ENCODE results near the gene UNC119. TPM values are rescaled to one million over a fixed set of nuclear protein-coding genes. Genes with fewer than 3 reads are reported as not detected.
A peak's percentile ranks its signal among the peaks of the same experiment; 100 is the strongest.

The UNC119 gene
- total RNA-seq, 2 donors from 2014 or later = 87.2 to 91.9 TPM

GRCh38 chr17:28570716-28571360 is 18.4 kb upstream of the UNC119 start:
- ATAC-seq (peak; percentile 59), DNase-seq (peak in 2 of 3 donors; percentile 40 to 50)
- no peaks in the 10 kb centered on the region for H3K9me3 ChIP-seq (ENCODE audit: control insufficient read depth, low read length, poor library complexity, severe bottlenecking)
- H3K27me3 Mint-ChIP-seq = no peaks in the 10 kb centered on the region
- H3K4me3 Mint-ChIP-seq = peak overlapping the region; percentile 97
- peaks cover 10% of the 10 kb centered on the region for H3K36me3 Mint-ChIP-seq (ENCODE audit: low read depth)
- H3K4me1 Mint-ChIP-seq = peaks cover 42% of the 10 kb centered on the region
- H3K27ac Mint-ChIP-seq = peak overlapping the region; percentile 82

DNA sequence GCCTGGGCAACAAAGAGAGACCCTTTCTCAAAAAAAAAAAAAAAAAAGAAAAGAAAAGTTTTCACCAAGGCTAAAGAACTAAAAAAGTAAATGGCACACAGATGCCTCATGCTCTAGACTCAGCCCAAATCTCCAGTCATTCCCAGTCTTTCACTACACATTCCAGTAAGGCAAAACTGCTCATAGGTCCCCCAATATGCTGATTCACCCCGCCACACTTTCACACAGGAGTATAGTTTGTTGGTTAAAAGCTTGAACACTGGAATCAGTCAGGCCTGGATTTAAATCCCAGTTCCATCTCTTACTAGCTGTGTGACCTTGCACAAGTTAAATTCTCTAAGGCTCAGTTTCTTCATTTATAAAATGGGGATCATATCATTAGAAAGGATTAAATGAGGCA is 17.0 kb upstream of the UNC119 start:
- peaks cover 10% of the 10 kb centered on the region for H3K36me3 Mint-ChIP-seq (ENCODE audit: low read depth)
- peak overlapping the region; percentile 82 for H3K27ac Mint-ChIP-seq
- no peaks in the 10 kb centered on the region for H3K9me3 ChIP-seq (ENCODE audit: control insufficient read depth, low read length, poor library complexity, severe bottlenecking)
- H3K4me1 Mint-ChIP-seq = peaks cover 46% of the 10 kb centered on the region
- H3K27me3 Mint-ChIP-seq = no peaks in the 10 kb centered on the region
- H3K4me3 Mint-ChIP-seq = peak overlapping the region; percentile 62
- DNase-seq (no peak), ATAC-seq (no peak)

DNA sequence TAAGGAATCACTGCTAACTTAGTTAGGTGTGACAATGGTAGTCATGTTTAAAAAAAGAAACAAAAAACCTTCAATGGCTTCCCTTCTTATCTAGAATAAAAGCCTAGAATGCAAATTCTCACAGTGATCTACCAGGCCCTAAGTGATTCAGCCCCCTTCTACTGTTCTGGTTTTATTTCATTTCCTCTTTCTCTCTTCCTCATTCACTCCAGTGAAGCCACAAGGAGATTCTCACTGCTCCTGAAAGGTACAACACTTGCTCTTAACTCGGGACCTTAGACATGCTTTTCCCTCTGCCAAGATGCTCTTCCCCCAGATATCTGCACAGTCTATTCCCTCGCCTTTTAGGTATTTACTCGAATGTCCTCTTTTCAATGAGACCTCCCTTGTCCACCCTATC is 15.2 kb upstream of the UNC119 start:
- peaks cover 8% of the 10 kb centered on the region for H3K36me3 Mint-ChIP-seq (ENCODE audit: low read depth)
- no peak for DNase-seq
- no peaks in the 10 kb centered on the region for H3K27me3 Mint-ChIP-seq
- H3K27ac Mint-ChIP-seq = peak overlapping the region; percentile 60
- H3K9me3 ChIP-seq (ENCODE audit: control insufficient read depth, low read length, poor library complexity, severe bottlenecking) = no peaks in the 10 kb centered on the region
- peaks cover 43% of the 10 kb centered on the region for H3K4me1 Mint-ChIP-seq
- H3K4me3 Mint-ChIP-seq = peak overlapping the region; percentile 60
- ATAC-seq = no peak

- Mint-ChIP-seq H3K27ac (peak overlapping the region; percentile 43), H3K4me1 (peaks cover 18% of the 10 kb centered on the region), H3K36me3 (ENCODE audit: low read depth) (peaks cover 7% of the 10 kb centered on the region), H3K27me3 (no peaks in the 10 kb centered on the region), H3K4me3 (no peak overlapping the region)
- ATAC-seq (no peak), DNase-seq (no peak)
- no peaks in the 10 kb centered on the region for H3K9me3 ChIP-seq (ENCODE audit: control insufficient read depth, low read length, poor library complexity, severe bottlenecking)
Measured at GRCh38 chr17:28563475-28563874, 11.1 kb upstream of the UNC119 start.

DNA sequence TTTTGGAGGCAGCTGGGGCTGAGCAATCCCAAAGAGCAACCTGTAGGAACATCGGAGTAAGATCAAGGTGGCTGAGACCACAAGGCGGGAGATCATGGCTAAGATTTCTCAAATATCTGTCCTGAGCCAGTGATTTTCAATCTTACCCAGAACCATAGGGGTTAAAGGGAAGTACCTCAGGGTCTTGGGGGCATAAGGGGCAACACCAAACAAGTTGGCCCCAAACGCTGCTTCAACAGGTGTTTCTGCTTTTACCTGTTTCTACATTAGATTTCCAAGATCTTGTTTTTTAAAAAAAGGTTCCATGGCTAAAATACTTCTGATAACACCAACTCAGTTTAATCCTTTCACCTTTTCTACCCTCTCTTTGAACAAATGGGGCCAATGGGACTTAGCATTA is 2.6 kb upstream of the UNC119 start:
- no peak for ATAC-seq
- H3K4me1 Mint-ChIP-seq = peaks cover 28% of the 10 kb centered on the region
- no peaks in the 10 kb centered on the region for H3K27me3 Mint-ChIP-seq
- no peaks in the 10 kb centered on the region for H3K9me3 ChIP-seq (ENCODE audit: control insufficient read depth, low read length, poor library complexity, severe bottlenecking)
- H3K36me3 Mint-ChIP-seq (ENCODE audit: low read depth) = peaks cover 11% of the 10 kb centered on the region
- no peak for DNase-seq
- H3K27ac Mint-ChIP-seq = no peak overlapping the region
- H3K4me3 Mint-ChIP-seq = no peak overlapping the region

DNA sequence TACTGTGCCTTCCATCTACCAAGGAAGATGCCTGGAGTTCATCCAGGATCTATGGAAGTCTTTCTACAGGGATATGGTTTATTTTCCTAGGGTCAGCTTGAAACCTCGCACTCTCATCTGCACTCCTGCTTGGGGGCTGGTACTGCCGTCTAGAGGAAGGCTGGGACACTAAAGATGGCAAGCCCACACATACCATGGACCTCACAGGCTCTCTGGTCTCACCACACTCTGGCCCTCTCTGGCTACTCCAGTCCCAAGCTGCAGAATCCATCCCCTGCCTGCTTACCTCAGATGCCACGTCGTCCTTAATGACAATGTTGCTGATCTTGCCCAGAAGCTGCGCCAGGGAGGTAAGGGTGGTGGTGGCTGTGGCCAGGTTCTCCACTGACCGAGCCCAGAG is 2.1 kb upstream of the UNC119 start:
- H3K9me3 ChIP-seq (ENCODE audit: control insufficient read depth, low read length, poor library complexity, severe bottlenecking) = no peaks in the 10 kb centered on the region
- Mint-ChIP-seq H3K4me3 (no peak overlapping the region), H3K36me3 (ENCODE audit: low read depth) (peaks cover 9% of the 10 kb centered on the region), H3K27ac (peak overlapping the region; percentile 83), H3K4me1 (peaks cover 31% of the 10 kb centered on the region), H3K27me3 (no peaks in the 10 kb centered on the region)
- no peak for DNase-seq
- ATAC-seq = no peak

DNA sequence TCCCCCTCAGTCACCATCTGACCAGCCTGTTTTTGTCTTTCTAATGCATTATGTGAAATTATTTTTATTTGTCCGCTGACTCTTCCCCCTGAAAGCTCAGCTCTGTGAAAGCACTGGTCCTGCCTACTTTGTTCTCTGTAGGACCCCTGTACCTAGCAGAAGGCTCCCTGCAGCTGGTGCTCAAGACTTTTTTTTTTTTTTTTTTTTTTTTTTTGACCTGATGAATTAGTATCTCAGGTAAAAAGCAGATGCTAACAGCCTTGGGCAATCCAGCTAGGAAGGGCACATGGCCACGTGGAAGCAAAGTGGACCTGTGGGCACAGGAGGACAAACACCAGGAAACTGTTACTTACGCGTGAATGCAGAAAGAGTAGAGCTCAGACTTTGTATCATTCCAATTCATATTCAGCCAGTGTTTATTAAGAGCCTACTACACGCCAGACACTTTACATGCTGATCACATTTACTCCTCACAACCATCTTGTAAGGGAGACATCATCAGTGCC is 629 bp upstream of the UNC119 start:
- H3K27me3 Mint-ChIP-seq = no peaks in the 10 kb centered on the region
- H3K36me3 Mint-ChIP-seq (ENCODE audit: low read depth) = peaks cover 9% of the 10 kb centered on the region
- peak overlapping the region; percentile 99 for H3K4me3 Mint-ChIP-seq
- no peak for DNase-seq
- H3K4me1 Mint-ChIP-seq = peaks cover 47% of the 10 kb centered on the region
- no peaks in the 10 kb centered on the region for H3K9me3 ChIP-seq (ENCODE audit: control insufficient read depth, low read length, poor library complexity, severe bottlenecking)
- no peak for ATAC-seq
- peak overlapping the region; percentile 83 for H3K27ac Mint-ChIP-seq

GRCh38 chr17:28551421-28552175 is 826 bp downstream of the UNC119 start:
- H3K4me3 Mint-ChIP-seq = peak overlapping the region; percentile 99
- H3K36me3 Mint-ChIP-seq (ENCODE audit: low read depth) = peaks cover 9% of the 10 kb centered on the region
- peaks cover 50% of the 10 kb centered on the region for H3K4me1 Mint-ChIP-seq
- DNase-seq = no peak
- no peaks in the 10 kb centered on the region for H3K27me3 Mint-ChIP-seq
- peak overlapping the region; percentile 98 for H3K27ac Mint-ChIP-seq
- H3K9me3 ChIP-seq (ENCODE audit: control insufficient read depth, low read length, poor library complexity, severe bottlenecking) = no peaks in the 10 kb centered on the region
- no peak for ATAC-seq

- H3K4me1 Mint-ChIP-seq = peaks cover 50% of the 10 kb centered on the region
- no peaks in the 10 kb centered on the region for H3K9me3 ChIP-seq (ENCODE audit: control insufficient read depth, low read length, poor library complexity, severe bottlenecking)
- H3K4me3 Mint-ChIP-seq = peak overlapping the region; percentile 99
- H3K36me3 Mint-ChIP-seq (ENCODE audit: low read depth) = peaks cover 4% of the 10 kb centered on the region
- peak overlapping the region; percentile 98 for H3K27ac Mint-ChIP-seq
- no peaks in the 10 kb centered on the region for H3K27me3 Mint-ChIP-seq
- ATAC-seq (no peak), DNase-seq (no peak)
Measured at GRCh38 chr17:28550858-28551257, 1.6 kb downstream of the UNC119 start.

GRCh38 chr17:28549236-28550132 is 2.9 kb downstream of the UNC119 start:
- Mint-ChIP-seq H3K4me3 (peak overlapping the region; percentile 60), H3K27me3 (no peaks in the 10 kb centered on the region), H3K4me1 (peaks cover 53% of the 10 kb centered on the region), H3K36me3 (ENCODE audit: low read depth) (peaks cover 10% of the 10 kb centered on the region), H3K27ac (peak overlapping the region; percentile 98)
- no peaks in the 10 kb centered on the region for H3K9me3 ChIP-seq (ENCODE audit: control insufficient read depth, low read length, poor library complexity, severe bottlenecking)
- ATAC-seq (peak; percentile 91), DNase-seq (peak; percentile 60 to 69 (median 69))

- Mint-ChIP-seq H3K36me3 (ENCODE audit: low read depth) (peaks cover 7% of the 10 kb centered on the region), H3K27ac (peak overlapping the region; percentile 98), H3K4me3 (peak overlapping the region; percentile 74), H3K27me3 (no peaks in the 10 kb centered on the region), H3K4me1 (peaks cover 51% of the 10 kb centered on the region)
- no peak for ATAC-seq
- no peak for DNase-seq
- no peaks in the 10 kb centered on the region for H3K9me3 ChIP-seq (ENCODE audit: control insufficient read depth, low read length, poor library complexity, severe bottlenecking)
Measured at GRCh38 chr17:28548417-28549130, 3.9 kb downstream of the UNC119 start.

GRCh38 chr17:28547623-28548416 is 4.6 kb downstream of the UNC119 start:
- Mint-ChIP-seq H3K4me3 (peak overlapping the region; percentile 74), H3K27ac (peak overlapping the region; percentile 98), H3K36me3 (ENCODE audit: low read depth) (peaks cover 6% of the 10 kb centered on the region), H3K27me3 (no peaks in the 10 kb centered on the region), H3K4me1 (peaks cover 46% of the 10 kb centered on the region)
- H3K9me3 ChIP-seq (ENCODE audit: control insufficient read depth, low read length, poor library complexity, severe bottlenecking) = no peaks in the 10 kb centered on the region
- ATAC-seq (peak; percentile 25), DNase-seq (peak in 2 of 3 donors; percentile 27 to 53)

Data from T-helper 17 cell (primary cell).